ENCODE results near the gene PCDHA6.
"Not testable (repeated sequence)": the region's sequence is repeated elsewhere in the genome, so short reads cannot be mapped to it uniquely, and the experiment has no call there.

The PCDHA6 gene

DNA sequence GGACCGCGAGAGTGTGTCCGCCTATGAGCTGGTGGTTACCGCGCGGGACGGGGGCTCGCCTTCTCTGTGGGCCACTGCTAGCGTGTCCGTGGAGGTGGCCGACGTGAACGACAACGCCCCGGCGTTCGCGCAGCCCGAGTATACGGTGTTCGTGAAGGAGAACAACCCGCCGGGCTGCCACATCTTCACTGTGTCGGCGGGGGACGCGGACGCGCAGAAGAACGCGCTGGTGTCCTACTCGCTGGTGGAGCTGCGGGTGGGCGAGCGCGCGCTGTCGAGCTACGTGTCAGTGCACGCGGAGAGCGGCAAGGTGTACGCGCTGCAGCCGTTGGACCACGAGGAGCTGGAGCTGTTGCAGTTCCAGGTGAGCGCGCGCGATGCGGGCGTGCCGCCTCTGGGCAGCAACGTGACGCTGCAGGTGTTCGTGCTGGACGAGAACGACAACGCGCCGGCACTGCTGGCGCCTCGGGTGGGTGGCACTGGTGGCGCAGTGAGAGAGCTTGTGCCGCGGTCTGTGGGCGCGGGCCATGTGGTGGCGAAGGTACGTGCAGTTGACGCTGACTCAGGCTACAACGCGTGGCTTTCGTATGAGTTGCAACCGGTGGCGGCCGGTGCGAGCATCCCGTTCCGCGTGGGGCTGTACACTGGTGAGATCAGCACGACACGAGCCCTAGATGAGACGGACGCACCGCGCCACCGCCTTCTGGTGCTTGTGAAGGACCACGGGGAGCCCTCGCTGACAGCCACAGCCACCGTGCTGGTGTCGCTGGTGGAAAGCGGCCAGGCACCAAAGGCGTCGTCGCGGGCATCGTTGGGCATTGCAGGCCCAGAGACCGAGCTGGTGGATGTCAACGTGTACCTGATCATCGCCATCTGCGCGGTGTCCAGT, 8.1 kb downstream of the PCDHA6 start:
- no peaks in the 10 kb centered on the region for H3K4me1 Mint-ChIP-seq
- peaks cover 9% of the 10 kb centered on the region for H3K9me3 Mint-ChIP-seq
- peaks cover 8% of the 10 kb centered on the region for H3K27me3 Mint-ChIP-seq
- no peak overlapping the region for H3K4me3 Mint-ChIP-seq
- H3K36me3 Mint-ChIP-seq = peaks cover 2% of the 10 kb centered on the region
- H3K27ac Mint-ChIP-seq = no peak overlapping the region
- ATAC-seq (ENCODE audit: low read depth) = no peak
- DNase-seq (ENCODE audit: low spot score in 2 of 2) = no peak

DNA sequence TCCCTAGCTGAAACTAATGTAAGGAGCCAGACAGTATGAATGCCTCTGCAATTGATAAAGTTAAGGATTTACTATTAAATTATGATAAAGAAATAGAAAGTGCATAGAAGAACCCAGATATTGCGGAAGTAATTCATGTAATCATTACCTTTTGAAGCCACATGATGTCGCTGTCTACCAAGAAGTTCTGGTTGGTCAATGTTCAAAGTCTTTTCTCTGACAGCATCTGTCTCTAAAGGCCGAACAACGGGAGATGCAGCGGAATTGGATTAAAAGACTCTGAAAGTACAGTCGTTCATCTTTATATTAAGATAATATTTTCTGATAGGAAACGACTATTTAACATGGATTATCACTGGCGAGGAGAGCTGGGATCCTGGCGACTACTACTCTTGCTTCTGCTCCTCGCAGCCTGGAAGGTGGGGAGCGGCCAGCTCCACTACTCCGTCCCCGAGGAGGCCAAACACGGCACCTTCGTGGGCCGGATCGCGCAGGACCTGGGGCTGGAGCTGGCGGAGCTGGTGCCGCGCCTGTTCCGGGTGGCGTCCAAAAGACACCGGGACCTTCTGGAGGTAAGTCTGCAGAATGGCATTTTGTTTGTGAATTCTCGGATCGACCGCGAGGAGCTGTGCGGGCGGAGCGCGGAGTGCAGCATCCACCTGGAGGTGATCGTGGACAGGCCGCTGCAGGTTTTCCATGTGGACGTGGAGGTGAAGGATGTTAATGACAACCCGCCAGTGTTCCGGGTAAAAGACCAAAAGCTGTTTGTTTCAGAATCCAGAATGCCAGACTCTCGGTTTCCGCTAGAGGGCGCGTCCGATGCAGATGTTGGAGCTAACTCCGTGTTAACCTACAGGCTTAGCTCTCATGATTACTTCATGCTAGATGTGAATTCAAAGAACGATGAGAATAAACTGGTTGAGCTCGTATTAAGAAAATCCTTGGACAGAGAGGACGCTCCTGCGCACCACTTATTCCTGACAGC, 13.5 kb downstream of the PCDHA6 start, which contains the start of gene PCDHA8:
Gene PCDHA8, plus strand, starts transcription at position 210 of the 985 bp plus-strand sequence. Its CDS starts 135 bp downstream, at position 345.
- H3K4me3 Mint-ChIP-seq = no peak within 1 kb of the TSS
- H3K27ac Mint-ChIP-seq = no peak within 1 kb of the TSS

DNA sequence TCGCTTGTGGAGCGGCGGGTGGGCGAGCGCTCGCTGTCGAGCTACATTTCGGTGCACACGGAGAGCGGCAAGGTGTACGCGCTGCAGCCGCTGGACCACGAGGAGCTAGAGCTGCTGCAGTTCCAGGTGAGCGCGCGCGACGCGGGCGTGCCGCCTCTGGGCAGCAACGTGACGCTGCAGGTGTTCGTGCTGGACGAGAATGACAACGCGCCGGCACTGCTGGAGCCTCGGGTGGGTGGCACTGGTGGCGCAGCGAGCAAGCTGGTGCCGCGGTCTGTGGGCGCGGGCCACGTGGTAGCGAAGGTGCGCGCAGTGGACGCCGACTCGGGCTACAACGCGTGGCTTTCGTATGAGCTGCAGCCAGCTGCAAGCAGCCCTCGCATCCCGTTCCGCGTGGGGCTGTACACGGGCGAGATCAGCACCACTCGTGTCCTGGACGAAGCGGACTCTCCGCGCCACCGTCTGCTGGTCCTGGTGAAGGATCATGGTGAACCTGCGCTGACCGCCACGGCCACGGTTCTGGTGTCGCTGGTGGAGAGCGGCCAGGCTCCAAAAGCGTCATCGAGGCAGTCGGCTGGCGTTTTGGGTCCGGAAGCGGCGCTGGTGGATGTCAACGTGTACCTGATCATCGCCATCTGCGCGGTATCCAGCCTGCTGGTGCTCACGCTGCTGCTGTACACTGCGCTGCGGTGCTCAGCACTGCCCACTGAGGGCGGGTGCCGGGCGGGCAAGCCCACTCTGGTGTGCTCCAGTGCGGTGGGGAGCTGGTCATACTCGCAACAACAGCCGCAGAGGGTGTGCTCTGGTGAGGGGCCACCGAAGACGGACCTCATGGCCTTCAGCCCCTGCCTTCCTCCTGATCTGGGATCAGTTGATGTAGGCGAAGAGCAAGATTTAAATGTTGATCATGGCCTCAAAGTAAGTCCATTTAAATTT, 15.3 kb downstream of the PCDHA6 start:
- DNase-seq (ENCODE audit: low spot score in 2 of 2) = no peak
- Mint-ChIP-seq H3K4me3 (no peak overlapping the region), H3K4me1 (no peaks in the 10 kb centered on the region), H3K9me3 (peaks cover 7% of the 10 kb centered on the region), H3K27ac (no peak overlapping the region), H3K27me3 (peaks cover 2% of the 10 kb centered on the region), H3K36me3 (no peaks in the 10 kb centered on the region)
- no peak for ATAC-seq (ENCODE audit: low read depth)

More for the DNA sequence above, 13.5 kb downstream of the PCDHA6 start, which contains the start of gene PCDHA8:
- H3K27me3 Mint-ChIP-seq = peaks cover 2% of the 10 kb centered on the region
- H3K4me1 Mint-ChIP-seq = no peaks in the 10 kb centered on the region
- no peak for ATAC-seq (ENCODE audit: low read depth)
- DNase-seq (ENCODE audit: low spot score in 2 of 2) = no peak
- H3K36me3 Mint-ChIP-seq = peaks cover 2% of the 10 kb centered on the region
- H3K9me3 Mint-ChIP-seq = peaks cover 5% of the 10 kb centered on the region

DNA sequence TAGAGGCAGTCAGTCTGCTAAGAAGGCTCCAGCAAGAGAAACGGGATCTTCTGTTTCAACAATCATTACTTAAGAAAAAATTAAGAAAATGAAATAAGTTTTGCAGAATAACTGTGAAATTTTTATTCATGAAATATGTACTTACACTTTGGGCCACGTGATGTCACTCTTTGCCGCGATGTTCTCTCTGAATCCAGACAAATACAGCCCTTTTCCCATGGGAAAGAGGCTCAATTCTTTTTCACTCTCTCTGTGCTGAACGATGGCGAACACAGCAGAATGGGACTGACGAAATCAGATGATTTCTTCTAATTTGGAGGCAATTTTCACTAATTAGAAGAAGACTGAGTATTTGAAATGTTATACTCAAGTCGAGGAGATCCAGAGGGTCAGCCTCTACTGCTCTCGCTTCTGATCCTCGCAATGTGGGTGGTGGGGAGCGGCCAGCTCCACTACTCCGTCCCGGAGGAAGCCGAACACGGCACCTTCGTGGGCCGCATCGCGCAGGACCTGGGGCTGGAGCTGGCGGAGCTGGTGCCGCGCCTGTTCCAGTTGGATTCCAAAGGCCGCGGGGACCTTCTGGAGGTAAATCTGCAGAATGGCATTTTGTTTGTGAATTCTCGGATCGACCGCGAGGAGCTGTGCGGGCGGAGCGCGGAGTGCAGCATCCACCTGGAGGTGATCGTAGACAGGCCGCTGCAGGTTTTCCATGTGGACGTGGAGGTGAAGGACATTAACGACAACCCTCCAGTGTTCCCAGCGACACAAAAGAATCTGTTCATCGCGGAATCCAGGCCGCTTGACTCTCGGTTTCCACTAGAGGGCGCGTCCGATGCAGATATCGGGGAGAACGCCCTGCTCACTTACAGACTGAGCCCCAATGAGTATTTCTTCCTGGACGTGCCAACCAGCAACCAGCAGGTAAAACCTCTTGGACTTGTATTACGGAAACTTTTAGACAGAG, 20.7 kb downstream of the PCDHA6 start, which contains the start of gene PCDHA9:
Gene PCDHA9, plus strand, starts transcription at position 244 of the 964 bp plus-strand sequence. Its CDS starts 114 bp downstream, at position 358.
- not testable (repeated sequence) for H3K4me1 Mint-ChIP-seq; H3K27me3 Mint-ChIP-seq; DNase-seq (ENCODE audit: low spot score in 2 of 2); H3K9me3 Mint-ChIP-seq; H3K27ac Mint-ChIP-seq; H3K4me3 Mint-ChIP-seq; H3K36me3 Mint-ChIP-seq; ATAC-seq (ENCODE audit: low read depth)

DNA sequence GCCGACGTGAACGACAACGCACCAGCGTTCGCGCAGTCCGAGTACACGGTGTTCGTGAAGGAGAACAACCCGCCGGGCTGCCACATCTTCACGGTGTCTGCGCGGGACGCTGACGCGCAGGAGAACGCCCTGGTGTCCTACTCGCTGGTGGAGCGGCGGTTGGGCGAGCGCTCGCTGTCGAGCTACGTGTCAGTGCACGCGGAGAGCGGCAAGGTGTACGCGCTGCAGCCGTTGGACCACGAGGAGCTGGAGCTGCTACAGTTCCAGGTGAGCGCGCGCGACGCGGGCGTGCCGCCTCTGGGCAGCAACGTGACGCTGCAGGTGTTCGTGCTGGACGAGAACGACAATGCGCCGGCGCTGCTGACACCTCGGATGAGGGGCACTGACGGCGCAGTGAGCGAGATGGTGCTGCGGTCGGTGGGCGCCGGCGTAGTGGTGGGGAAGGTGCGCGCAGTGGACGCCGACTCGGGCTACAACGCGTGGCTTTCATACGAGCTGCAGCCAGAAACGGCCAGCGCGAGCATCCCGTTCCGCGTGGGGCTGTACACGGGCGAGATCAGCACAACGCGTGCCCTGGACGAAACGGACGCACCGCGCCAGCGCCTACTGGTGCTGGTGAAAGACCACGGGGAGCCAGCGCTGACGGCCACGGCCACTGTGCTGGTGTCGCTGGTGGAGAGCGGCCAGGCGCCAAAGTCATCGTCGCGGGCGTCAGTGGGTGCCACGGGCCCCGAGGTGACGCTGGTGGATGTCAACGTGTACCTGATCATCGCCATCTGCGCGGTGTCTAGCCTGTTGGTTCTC, 22.3 kb downstream of the PCDHA6 start:
- H3K27ac Mint-ChIP-seq, H3K4me1 Mint-ChIP-seq: not testable (repeated sequence)

GRCh38 chr5:140855772-140856674, 28.3 kb downstream of the PCDHA6 start, which contains the start of gene PCDHA10:
PCDHA10 (plus strand) TSS chr5:140855897; CDS start chr5:140856049, 152 bp downstream.
- no peak for ATAC-seq (ENCODE audit: low read depth)
- no peaks in the 10 kb centered on the region for H3K4me1 Mint-ChIP-seq

More for the DNA sequence above, 22.3 kb downstream of the PCDHA6 start:
- not testable (repeated sequence) for H3K27me3 Mint-ChIP-seq; H3K36me3 Mint-ChIP-seq; ATAC-seq (ENCODE audit: low read depth); H3K9me3 Mint-ChIP-seq; DNase-seq (ENCODE audit: low spot score in 2 of 2); H3K4me3 Mint-ChIP-seq

DNA sequence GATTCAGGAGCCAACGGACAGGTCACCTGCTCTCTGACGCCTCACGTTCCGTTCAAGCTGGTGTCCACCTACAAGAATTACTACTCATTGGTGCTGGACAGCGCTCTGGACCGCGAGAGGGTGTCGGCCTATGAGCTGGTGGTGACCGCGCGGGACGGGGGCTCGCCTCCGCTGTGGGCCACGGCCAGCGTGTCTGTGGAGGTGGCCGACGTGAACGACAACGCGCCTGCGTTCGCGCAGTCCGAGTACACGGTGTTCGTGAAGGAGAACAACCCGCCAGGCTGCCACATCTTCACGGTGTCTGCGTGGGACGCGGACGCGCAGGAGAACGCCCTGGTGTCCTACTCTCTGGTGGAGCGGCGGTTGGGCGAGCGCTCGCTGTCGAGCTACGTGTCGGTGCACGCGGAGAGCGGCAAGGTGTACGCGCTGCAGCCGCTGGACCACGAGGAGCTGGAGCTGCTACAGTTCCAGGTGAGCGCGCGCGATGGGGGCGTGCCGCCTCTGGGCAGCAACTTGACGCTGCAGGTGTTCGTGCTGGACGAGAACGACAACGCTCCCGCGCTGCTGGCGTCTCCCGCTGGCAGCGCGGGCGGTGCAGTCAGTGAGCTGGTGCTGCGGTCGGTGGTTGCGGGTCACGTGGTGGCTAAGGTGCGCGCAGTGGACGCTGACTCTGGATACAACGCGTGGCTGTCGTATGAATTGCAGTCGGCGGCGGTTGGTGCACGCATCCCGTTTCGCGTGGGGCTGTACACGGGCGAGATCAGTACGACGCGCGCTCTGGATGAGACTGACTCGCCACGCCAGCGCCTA, 29.6 kb downstream of the PCDHA6 start:
- H3K27ac Mint-ChIP-seq = no peak overlapping the region
- H3K4me3 Mint-ChIP-seq = no peak overlapping the region
- H3K9me3 Mint-ChIP-seq = no peaks in the 10 kb centered on the region
- no peak for DNase-seq (ENCODE audit: low spot score in 2 of 2)
- H3K36me3 Mint-ChIP-seq = peaks cover 2% of the 10 kb centered on the region
- ATAC-seq (ENCODE audit: low read depth) = no peak
- H3K27me3 Mint-ChIP-seq = no peaks in the 10 kb centered on the region
- H3K4me1 Mint-ChIP-seq = no peaks in the 10 kb centered on the region

More at GRCh38 chr5:140855772-140856674, 28.3 kb downstream of the PCDHA6 start, which contains the start of gene PCDHA10:
- no peak within 1 kb of the TSS for H3K27ac Mint-ChIP-seq
- no peak within 1 kb of the TSS for H3K4me3 Mint-ChIP-seq
- H3K9me3 Mint-ChIP-seq = no peaks in the 10 kb centered on the region
- no peaks in the 10 kb centered on the region for H3K27me3 Mint-ChIP-seq
- no peak for DNase-seq (ENCODE audit: low spot score in 2 of 2)
- peaks cover 2% of the 10 kb centered on the region for H3K36me3 Mint-ChIP-seq

- peaks cover 2% of the 10 kb centered on the region for H3K36me3 Mint-ChIP-seq
- no peak overlapping the region for H3K27ac Mint-ChIP-seq
- H3K27me3 Mint-ChIP-seq = no peaks in the 10 kb centered on the region
- ATAC-seq (ENCODE audit: low read depth) (no peak), DNase-seq (ENCODE audit: low spot score in 2 of 2) (no peak)
- no peak overlapping the region for H3K4me3 Mint-ChIP-seq
- H3K4me1 Mint-ChIP-seq = no peaks in the 10 kb centered on the region
- no peaks in the 10 kb centered on the region for H3K9me3 Mint-ChIP-seq
These were observed 30.2 kb downstream of the PCDHA6 start for GRCh38 chr5:140857987-140858240.

- Mint-ChIP-seq H3K36me3 (no peaks in the 10 kb centered on the region), H3K27ac (no peak overlapping the region), H3K9me3 (no peaks in the 10 kb centered on the region), H3K4me3 (no peak overlapping the region), H3K27me3 (no peaks in the 10 kb centered on the region), H3K4me1 (no peaks in the 10 kb centered on the region)
- DNase-seq (ENCODE audit: low spot score in 2 of 2) (no peak), ATAC-seq (ENCODE audit: low read depth) (no peak)
These were observed 34.9 kb downstream of the PCDHA6 start for GRCh38 chr5:140862441-140863295.
